ENCODE data around the gene DNTTIP2. TPM values are rescaled to one million over a fixed set of nuclear protein-coding genes. Genes with fewer than 3 reads are reported as not detected.

DNTTIP2 gene
- total and polyA plus RNA-seq, 9 of the 15 experiments (the other 6 are each of a cell fraction or from before 2014, with no cell fraction given) = 50.4 to 138 (median 97.0) TPM

DNA sequence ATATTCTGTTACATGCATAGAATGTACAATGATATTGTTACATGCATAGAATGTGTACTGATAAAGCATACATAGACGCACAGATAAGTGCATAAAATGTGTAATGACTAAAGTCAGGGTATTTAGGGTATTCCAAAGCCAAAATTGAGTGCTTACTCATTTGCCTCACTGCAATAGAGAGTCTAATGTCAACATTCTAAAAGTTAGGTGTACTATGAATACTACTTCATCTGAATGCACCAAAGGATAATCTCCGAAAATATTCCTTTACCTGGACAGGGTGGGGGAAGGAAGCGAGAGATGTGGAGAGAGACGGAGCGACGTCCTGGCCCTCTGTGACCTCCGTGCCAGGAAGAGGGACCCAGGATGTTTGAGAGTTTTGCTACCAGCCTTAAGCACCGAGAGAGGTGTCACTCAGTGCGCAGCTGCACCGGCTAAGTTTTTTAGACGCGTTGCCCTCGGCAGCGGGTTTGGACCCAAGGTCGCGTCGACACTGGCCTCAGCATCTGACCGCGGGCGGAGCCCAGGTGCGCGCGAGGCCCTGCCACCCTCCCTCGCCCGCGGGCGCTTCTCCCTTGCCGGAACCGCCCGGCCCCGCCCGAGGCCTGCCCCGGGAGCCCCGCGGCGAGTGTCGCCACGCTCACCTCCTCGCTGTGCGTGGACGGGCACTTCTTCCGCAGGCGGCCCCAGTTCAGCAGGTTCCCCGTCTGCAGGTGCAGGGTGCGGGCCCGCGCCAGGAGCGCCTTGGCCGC lies 29.6 kb upstream of the DNTTIP2 start (continued):
- peak in 1 of 2 experiments; percentile 26; a peak in 1 of 4 replicates for TF ChIP-seq NONO (IDR thresholded peaks at IDR 0.05; ENCODE audit: low read depth in 2 of 2, low read length in 1 of 2)
- 0 out of 2 replicates have a peak, but pooled peaks have one; percentile 42 for TF ChIP-seq SAFB (IDR thresholded peaks at IDR 0.05; ENCODE audit: borderline replicate concordance, low read depth, low read length)
- TF ChIP-seq SRSF3 (IDR thresholded peaks at IDR 0.05; ENCODE audit: insufficient read depth, low read length) = 0 out of 2 replicates have a peak, but pooled peaks have one; percentile 45

GRCh38 chr1:93907718-93908117 lies 28.7 kb upstream of the DNTTIP2 start:
- Histone ChIP-seq H3K4me1 (replicated peaks in 1 of 2; ENCODE audit: control insufficient read depth in 2 of 2, insufficient read depth in 2 of 2, low read length in 2 of 2) (peaks cover 9 to 19% of the 10 kb centered on the region in 2 experiments; a peak in 4 of 5 replicates), H3K9me3 (replicated peaks; ENCODE audit: control insufficient read depth, insufficient read depth, low read depth, low read length) (peaks cover 2% of the 10 kb centered on the region; the same call in 1 of the 2 replicates), H3K27me3 (ENCODE audit: control insufficient read depth in 2 of 2, insufficient read depth in 2 of 2, low read length in 2 of 2) (no peaks in the 10 kb centered on the region), H3K4me3 (peak overlapping the region; percentile 98), H3K27ac (ENCODE audit: extremely low read depth, low read depth, low read length) (peak overlapping the region; percentile 29; the same call in 1 of the 3 replicates), H4K20me1 (replicated peaks; ENCODE audit: control insufficient read depth, insufficient read depth, low read length) (peaks cover 15% of the 10 kb centered on the region), H3K4me2 (ENCODE audit: insufficient read depth, low read length) (peak overlapping the region; percentile 97), H2AFZ (ENCODE audit: low read depth, low read length) (no peak overlapping the region), H3K9ac (ENCODE audit: insufficient read depth in 1 of 2, low read depth in 2 of 2, low read length in 2 of 2) (peak overlapping the region; percentile 68 to 94; a peak in 3 of 4 replicates), H3K9me1 (ENCODE audit: control insufficient read depth, insufficient read depth, low read length) (no peaks in the 10 kb centered on the region), H3K36me3 (ENCODE audit: control insufficient read depth, insufficient read depth, low read length) (peaks cover 29% of the 10 kb centered on the region), H3K79me2 (ENCODE audit: control insufficient read depth, insufficient read depth, low read length) (peaks cover 69% of the 10 kb centered on the region)
- CTCF ChIA-PET (ENCODE audit: low intra/inter-chr PET ratio) = no interaction called here
- peak; percentile 42 for ATAC-seq
- in situ Hi-C loops (cut with MboI) = no loop called here
- TSS peak; percentile 40 for BruUV-seq (replicated peaks)
- 0% methylated on average over 3 of the region's 3 CpGs for WGBS (ENCODE audit: insufficient coverage, low coverage, missing lambda C conversion rate)
- TF ChIP-seq KDM2B (CRISPR knock-in tag; IDR thresholded peaks at IDR 0.05) (no peak), JUND (IDR thresholded peaks at IDR 0.05; ENCODE audit: borderline replicate concordance, low read depth, low read length) (no peak), JUND (tag; IDR thresholded peaks at IDR 0.05; ENCODE audit: borderline replicate concordance, low read depth, low read length) (no peak), KAT2B (IDR thresholded peaks at IDR 0.05; ENCODE audit: low read depth, low read length) (no peak), KAT7 (CRISPR knock-in tag; IDR thresholded peaks at IDR 0.05; ENCODE audit: borderline replicate concordance) (0 out of 2 replicates have a peak, but pooled peaks have one; percentile 43), BDP1 (IDR thresholded peaks at IDR 0.05; ENCODE audit: insufficient read depth, insufficient read length) (no peak), CHD1 (IDR thresholded peaks at IDR 0.05; ENCODE audit: low read length) (peak; percentile 11), NFIC (IDR thresholded peaks at IDR 0.05) (peak; percentile 56)
- TF ChIP-seq, protein P1, sequence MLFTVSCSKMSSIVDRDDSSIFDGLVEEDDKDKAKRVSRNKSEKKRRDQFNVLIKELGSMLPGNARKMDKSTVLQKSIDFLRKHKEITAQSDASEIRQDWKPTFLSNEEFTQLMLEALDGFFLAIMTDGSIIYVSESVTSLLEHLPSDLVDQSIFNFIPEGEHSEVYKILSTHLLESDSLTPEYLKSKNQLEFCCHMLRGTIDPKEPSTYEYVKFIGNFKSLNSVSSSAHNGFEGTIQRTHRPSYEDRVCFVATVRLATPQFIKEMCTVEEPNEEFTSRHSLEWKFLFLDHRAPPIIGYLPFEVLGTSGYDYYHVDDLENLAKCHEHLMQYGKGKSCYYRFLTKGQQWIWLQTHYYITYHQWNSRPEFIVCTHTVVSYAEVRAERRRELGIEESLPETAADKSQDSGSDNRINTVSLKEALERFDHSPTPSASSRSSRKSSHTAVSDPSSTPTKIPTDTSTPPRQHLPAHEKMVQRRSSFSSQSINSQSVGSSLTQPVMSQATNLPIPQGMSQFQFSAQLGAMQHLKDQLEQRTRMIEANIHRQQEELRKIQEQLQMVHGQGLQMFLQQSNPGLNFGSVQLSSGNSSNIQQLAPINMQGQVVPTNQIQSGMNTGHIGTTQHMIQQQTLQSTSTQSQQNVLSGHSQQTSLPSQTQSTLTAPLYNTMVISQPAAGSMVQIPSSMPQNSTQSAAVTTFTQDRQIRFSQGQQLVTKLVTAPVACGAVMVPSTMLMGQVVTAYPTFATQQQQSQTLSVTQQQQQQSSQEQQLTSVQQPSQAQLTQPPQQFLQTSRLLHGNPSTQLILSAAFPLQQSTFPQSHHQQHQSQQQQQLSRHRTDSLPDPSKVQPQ (CRISPR knock-in tag; IDR thresholded peaks at IDR 0.05; ENCODE audit: borderline replicate concordance) = no peak
- TF ChIP-seq, protein P2, sequence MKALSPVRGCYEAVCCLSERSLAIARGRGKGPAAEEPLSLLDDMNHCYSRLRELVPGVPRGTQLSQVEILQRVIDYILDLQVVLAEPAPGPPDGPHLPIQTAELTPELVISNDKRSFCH (CRISPR knock-in tag; IDR thresholded peaks at IDR 0.05) = no peak
- TF ChIP-seq, protein P2 (tag; IDR thresholded peaks at IDR 0.05) = no peak
- POLR2A ChIA-PET = interaction anchor here (2.3 kb wide), 1 partner anchor 29 kb away, joined by 10 read pairs; the partner anchor contains the start of gene DNTTIP2
- DNase-seq (ENCODE audit: extremely low read depth in 1 of 4, low spot score in 3 of 4) = peak in 2 of 4 experiments; percentile 16 to 54
- intact Hi-C loops (cut with micrococcal nuclease) = loop anchor here (2.0 kb wide), 1 partner anchor 29 kb away; the partner anchor contains the start of gene DNTTIP2
- FAIRE-seq = no peak

Data from K562 (cell line).